Activated CD4-positive, alpha-beta T cell treated with anti-CD3 and anti-CD28 coated beads, Interleukin-10, Interleukin-2, amounts not matched to agents 100 ng/mL and 50 ng/mL, durations not matched to agents 16 hours and 8 hours (primary cell): ENCODE measurements around the gene CMTM6.
"Not testable (repeated sequence)": the region's sequence is repeated elsewhere in the genome, so short reads cannot be mapped to it uniquely, and the experiment has no call there.

Experiments used
- DNase-seq: peaks from one replicate; pipeline ENCODE4 v3.0.0-alpha.2; 2020

Gene CMTM6

DNA sequence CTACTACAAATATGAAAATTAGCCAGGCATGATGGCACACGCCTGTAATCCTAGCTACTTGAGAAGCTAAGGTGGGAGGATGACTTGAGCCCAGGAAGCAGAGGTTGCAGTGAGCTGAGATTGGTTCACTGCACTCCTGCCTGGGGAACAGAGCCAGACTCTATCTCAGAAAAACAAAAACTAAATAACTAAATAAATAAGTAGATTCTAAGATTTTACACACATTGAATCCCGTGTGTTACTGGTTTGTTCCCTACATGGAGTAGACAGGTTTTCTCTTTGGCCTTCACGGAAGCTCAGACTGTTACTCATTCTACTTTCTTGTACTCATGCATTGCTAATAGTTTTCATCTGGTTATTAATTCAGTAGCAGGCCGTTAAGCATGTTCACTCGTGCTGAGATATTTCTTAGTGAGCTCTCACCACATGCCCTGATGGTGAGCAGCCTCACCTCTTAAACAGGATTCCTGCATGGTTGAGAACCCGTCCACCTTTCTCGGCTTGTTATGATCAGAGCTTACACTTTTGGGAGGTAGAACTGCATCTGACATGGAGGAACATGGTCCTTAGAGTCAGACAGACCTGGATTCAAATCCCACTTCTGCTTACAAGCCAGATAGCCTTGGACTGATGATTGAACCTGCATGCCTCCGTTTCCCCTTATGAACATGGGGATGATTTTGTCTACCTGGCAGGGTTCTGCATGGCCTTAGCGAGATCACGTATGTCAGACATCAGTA lies 61.9 kb downstream of the CMTM6 start:
- DNase-seq, result no peak

DNA sequence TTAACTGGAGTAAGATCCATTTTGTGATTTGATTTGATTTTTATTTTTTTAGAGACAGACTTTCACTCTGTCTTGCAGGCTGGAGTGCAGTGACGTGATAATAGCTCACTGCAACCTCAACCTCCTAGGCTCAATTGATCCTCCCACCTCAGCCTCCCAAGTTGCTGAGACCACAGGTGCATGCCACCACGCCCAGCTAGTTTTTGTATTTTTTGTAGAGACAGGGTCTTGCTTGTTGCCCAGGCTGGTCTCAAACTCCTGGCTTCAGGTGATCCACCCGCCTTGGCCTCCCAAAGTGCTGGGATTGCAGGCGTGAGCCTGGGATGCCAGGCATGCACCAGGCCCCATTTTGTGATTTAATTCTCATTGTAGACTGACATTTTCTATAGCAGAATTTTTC lies 63.2 kb downstream of the CMTM6 start:
- DNase-seq, result not testable (repeated sequence)

DNA sequence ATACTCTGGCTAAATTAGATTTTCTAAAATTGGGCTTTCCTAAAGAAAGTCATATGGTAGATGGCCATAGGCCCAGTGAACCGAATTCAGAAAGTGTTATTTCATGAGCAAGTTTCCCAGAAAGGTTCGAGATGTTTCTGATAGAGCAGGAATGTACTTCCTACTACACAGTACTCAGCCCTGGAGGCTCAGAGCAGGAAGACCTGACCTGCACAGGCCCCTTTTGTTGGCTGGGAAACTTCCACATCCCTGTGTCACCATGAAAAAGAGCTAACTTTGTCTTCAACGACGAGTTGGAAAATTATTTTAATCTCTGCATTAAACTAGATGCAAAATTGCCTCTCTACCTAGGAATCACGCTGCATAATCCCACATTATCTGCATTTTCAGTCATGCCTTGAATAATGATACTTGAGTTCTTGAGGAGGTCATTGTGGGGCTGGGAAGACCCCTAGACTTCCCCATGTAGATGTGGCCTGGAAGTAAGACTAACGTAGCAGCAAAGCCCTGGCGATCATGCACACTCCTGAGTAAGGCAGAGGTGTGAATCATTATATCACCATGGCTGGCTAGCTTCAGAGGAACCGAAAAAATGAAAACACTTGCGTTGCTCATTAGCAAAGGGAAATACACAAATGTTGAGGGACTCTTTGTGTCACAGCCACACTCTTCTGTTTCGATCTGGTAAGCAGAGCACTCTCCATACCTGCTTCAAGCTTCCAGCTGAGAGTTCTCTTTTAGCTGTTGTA lies 63.9 kb downstream of the CMTM6 start:
- peak; percentile 72 for DNase-seq

DNA sequence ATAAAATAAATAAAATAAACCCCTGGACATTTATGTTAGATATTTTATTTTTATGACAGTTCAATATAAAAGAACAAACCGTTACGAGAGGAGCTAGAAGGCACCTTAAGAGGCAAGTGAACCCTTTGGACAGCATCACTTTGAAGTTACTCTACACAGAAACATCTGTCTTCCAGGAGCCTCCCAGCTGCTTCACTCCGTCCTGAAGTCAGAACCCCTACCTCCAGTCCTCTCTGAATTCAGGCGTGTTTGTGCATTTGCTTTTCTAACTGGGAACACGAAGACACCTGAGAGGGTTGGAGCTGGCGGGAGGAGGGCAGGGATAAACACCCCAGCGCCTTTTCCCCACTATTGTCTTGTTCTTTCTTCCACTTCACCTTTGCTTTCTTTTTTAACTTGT lies 64.8 kb downstream of the CMTM6 start:
- DNase-seq, result no peak

DNA sequence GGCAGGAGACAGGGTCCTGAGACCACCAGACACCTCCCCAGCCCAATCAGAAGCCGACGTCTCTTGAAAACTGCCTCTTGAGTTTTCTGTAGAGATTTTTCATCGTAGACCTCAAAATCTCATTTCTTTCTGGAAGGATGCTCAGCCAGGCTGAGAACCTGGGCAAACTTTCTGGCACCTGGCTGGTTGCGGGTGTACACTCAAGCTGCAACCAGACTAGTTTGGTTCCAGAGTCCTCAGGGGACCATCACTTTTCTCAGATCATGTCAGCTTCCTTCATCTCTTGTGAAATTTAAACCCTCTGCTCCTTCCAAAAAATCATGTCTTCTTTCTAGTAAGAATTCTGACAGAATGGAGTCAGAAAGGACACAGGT lies 65.8 kb downstream of the CMTM6 start:
- DNase-seq, result peak; percentile 66

DNA sequence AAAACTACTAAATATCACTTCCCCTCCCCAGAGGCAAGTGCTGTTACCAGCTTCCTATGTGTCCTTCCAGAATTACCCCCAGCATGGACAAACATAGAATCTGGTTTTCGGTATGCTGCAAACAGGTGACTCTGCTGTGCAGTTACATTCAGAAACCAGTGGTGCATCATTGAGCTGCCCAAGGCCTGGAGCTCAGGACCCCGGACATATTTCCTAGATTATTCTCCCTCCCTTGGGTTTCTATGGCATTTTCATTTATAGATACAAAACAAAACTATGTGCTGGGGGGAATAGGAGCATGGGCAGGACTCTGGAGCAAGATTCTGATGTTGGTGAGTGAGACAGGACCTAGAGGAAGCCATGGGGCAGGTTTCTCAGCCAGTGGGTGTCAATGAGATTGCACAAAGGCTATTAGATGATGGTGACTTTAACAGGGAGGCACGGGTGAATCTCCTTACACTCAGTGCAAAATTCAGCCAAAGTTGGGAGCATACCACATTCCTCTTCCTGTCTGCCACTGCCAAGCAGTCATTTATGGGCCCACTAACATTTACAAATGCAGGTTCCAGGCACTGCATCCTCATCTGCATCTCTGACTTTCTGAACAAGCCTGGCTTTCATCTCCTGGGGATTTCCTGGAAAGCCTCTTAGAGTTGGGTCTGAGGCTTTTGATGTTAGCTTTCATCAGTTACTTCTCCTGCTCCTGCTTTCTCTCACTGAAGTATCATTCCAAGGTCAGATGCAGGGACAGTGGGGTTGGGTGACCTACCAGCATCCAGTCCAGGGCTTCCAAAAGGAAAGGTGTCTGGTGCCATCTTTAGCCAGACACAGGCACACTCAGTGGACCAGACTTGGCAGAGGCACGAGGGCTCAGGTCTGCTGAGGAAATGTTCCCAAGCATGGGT lies 66.5 kb downstream of the CMTM6 start:
- no peak for DNase-seq

DNA sequence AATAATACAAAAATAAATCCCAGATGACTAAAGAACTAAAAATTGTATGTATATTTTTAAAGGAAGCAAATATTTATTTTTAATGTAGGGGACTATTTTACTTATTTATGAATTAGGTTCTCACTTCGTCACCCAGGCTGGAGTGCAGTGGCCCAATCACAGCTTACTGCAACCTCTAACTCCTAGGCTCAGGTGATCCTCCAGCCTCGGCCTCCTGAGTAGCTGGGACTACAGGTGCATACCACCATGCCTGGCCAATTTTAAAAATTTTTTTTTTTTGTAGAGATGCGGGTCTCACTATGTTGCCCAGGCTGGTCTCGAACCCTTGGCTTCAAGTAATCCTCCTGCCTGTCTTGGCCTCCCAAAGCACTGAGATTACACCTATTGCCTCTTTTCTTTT lies 68.4 kb downstream of the CMTM6 start:
- DNase-seq, result no peak

DNA sequence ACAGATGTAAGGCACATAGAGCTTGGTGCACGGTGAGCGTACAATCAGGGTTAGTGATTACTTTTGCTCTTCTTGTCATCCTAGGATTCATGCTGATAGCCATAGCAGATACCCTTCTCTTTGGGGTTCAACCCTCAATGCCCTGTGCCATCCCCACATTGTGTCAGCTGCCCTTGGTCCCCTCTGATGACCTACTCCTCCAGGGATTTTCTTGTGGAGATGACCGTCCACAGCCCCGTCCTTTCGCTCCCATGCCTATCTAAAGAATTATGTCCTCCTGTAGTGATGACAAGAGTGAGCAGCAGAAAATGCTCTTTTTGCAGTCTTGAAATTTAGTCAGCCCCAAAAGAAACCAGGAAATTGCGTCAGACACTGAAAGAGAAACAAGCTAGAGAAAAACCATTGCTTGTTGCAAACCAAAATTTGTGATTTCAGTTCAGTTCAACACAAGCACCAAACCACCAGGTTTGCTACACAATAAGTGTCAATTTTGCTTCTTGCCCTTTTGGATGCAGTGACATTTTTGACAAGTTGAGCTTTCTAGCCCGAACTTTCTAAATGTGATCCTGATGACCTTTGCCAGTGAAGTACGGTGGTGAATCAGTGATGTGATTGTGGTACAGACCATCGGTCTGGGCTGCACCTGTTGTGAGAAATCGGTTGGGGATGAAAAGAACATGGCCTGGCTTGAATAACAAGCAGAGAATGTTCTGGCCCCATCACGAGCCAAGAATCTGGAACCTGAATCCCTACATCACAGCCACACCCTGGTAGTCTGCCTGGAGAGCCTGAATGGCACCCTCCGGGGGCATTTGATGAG lies 69.7 kb downstream of the CMTM6 start:
- peak; percentile 82 for DNase-seq

DNA sequence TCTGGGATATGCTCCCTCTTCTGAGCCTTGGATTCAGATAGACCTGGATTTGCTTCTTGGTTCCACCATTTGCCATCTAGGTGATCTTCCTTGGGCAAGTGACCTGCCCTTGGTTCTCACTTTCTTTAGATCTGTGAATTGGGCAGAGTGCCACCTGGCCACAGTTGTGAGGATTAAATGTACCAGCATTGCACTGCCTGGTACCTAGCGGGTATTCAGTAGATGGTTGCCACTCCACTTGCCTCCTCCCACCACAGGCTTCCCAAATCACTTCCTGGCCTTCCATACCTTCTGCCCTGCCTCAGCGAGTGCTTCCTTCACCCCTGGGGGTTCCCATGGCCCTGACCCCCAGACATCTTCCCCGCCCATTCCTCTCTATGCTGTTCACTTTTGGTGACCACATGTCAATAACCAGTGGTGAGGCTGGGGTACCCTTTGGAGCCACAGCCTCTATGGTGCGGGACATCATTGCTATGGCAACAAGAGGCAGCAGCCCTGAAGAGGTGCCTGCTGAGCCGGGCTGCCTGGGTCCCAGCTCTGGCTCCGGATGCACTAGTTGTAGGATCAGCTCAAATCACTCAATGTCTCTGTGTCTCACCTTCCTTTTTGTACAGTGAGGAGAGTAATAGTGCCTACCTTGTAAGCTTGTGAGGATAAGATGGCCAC lies 70.5 kb downstream of the CMTM6 start:
- DNase-seq, result no peak

DNA sequence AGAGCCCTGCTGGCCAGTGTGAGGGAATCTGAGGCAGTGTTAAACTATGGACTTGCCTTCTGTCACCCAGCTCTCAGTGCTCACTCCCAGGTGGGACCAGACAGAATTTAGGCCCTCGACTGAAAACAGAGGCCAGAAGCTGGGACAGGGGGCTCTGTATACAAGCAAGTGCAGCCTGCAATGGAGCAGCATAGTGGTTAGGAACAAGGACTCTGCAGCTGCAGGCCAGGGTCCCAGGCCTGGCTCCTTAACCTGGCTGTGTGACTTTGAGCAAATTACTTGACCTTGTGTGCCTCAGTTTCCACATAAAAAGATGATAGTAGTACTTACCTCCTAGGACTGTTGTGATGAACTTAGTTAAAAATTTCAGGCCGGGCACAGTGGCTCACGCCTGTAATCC lies 71.2 kb downstream of the CMTM6 start:
- DNase-seq, result no peak
